ENCODE results near the gene SPATA19.

DNA sequence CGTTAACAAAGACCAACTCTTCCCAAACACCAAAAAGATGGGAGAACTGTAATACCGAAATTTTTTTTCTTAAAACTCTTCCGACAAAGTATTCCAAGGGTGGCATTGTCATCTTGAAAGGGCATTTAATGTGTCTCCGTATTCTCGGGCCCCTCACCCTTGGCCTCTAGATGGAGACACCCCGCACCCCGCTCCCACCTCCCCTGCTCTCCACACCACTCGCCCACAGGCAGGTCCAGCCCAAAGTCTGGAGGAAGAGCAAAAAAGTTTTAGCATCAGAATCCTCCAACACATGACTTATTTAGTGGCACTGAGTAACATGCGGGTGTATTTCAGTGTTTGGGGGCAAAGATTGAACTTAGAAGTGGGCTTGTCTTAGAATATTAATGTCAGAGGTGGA lies 20.7 kb downstream of the SPATA19 start:
- TF ChIP-seq EZH2phosphoT487 (conservative IDR thresholded peaks at IDR 0.05; ENCODE audit: low read length) = no peak
- TF ChIP-seq, protein P1, sequence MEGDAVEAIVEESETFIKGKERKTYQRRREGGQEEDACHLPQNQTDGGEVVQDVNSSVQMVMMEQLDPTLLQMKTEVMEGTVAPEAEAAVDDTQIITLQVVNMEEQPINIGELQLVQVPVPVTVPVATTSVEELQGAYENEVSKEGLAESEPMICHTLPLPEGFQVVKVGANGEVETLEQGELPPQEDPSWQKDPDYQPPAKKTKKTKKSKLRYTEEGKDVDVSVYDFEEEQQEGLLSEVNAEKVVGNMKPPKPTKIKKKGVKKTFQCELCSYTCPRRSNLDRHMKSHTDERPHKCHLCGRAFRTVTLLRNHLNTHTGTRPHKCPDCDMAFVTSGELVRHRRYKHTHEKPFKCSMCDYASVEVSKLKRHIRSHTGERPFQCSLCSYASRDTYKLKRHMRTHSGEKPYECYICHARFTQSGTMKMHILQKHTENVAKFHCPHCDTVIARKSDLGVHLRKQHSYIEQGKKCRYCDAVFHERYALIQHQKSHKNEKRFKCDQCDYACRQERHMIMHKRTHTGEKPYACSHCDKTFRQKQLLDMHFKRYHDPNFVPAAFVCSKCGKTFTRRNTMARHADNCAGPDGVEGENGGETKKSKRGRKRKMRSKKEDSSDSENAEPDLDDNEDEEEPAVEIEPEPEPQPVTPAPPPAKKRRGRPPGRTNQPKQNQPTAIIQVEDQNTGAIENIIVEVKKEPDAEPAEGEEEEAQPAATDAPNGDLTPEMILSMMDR (IDR thresholded peaks at IDR 0.05; ENCODE audit: insufficient read depth, low read length, poor library complexity, severe bottlenecking) = no peak

Data from SU-DHL-6 (cell line).